Activated B cell treated with CpG ODN at 0.5 μM for 24 hours (primary cell): ENCODE measurements around the gene SCGB1D4. TPM values are rescaled to one million over a fixed set of nuclear protein-coding genes. Genes with fewer than 3 reads are reported as not detected.
"Not testable (repeated sequence)": the region's sequence is repeated elsewhere in the genome, so short reads cannot be mapped to it uniquely, and the experiment has no call there.

Experiments
- ATAC-seq: fragments of 200-7000 bp; cut with Tn5 transposase; one replicate; pipeline ENCODE4 v1.10.0; 2021; ENCODE audit warnings: low read depth, mild to moderate bottlenecking, moderate library complexity
- CTCF ChIA-PET: fragments of 350-600 bp; sonication (Branson Sonifier 250); formaldehyde crosslinking; loops from one replicate; lab custom pipeline; 2021; ENCODE audit warnings: antibody characterized with exemption; lab: Charles Lee
- POLR2A ChIA-PET: fragments of 350-600 bp; sonication (Branson Sonifier 250); formaldehyde crosslinking; loops from one replicate; lab custom pipeline; 2021; ENCODE audit warnings: antibody characterized with exemption; lab: Charles Lee
- DNase-seq: peaks from one replicate; pipeline ENCODE4 v3.0.0; 2022
- H3K27ac Mint-ChIP-seq: one replicate; pipeline ENCODE4 v1.8.0; 2020; ENCODE audit warnings: mixed read lengths
- H3K27me3 Mint-ChIP-seq: one replicate; pipeline ENCODE4 v1.8.0; 2021; ENCODE audit warnings: mixed read lengths
- H3K36me3 Mint-ChIP-seq: one replicate; pipeline ENCODE4 v1.8.0; 2021; ENCODE audit warnings: low read depth, mixed read lengths
- H3K4me1 Mint-ChIP-seq: one replicate; pipeline ENCODE4 v1.8.0; 2021; ENCODE audit warnings: mixed read lengths
- H3K4me3 Mint-ChIP-seq: one replicate; pipeline ENCODE4 v1.8.0; 2020; ENCODE audit warnings: mild to moderate bottlenecking, mixed read lengths
- H3K9me3 Mint-ChIP-seq: one replicate; pipeline ENCODE4 v1.8.0; 2020; ENCODE audit warnings: mixed read lengths
- intact Hi-C: fragments of 100-400 bp; cut with micrococcal nuclease; formaldehyde crosslinking; loops from one replicate; pipeline ENCODE4 v1.15.1; 2024
- total RNA-seq: library from RNA; stranded (reverse); gene quantifications from 2 replicates; pipeline ENCODE4 v1.2.3, GENCODE V29; 2022
- TF ChIP-seq, protein P1 (sequence below): fragments of 200-600 bp; IDR thresholded peaks from one replicate; pipeline ENCODE4 v1.8.0; 2022; ENCODE audit warnings: antibody characterized with exemption, mild to moderate bottlenecking

Gene SCGB1D4
- total RNA-seq, 1 donor from 2014 or later, result not detected

DNA sequence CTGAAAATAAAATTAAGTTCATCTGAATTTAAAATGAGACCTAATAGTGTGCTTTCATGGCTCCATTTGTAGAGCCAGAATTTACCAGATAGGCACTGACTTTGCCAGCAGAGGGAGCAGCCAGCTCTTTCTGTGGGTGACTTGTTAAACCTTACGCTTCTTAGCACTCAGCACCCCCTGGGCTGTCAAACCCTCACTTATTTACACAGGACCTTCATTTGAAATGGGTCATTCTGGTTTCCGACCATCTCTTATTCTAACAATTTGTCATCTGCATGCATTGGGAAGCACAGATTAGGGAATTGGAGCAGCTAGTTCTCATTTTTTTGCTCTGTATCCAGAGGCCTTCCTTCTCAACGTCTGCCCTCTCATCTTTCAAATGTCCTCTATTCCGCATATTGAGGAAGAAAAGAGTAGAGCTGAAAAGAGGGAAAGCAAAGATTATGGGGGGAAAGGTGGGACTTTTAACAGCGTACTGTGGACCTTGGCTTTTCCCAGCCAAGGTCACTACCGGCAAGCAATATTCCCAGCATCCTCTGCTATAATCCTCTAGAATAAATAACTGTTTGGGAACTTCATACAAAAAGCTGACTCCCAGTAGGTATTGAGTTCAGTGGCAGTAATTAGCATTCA is 41.5 kb upstream of the SCGB1D4 start:
- H3K36me3 Mint-ChIP-seq, result no peaks in the 10 kb centered on the region
- peak; percentile 17 for DNase-seq
- TF ChIP-seq, protein P1, sequence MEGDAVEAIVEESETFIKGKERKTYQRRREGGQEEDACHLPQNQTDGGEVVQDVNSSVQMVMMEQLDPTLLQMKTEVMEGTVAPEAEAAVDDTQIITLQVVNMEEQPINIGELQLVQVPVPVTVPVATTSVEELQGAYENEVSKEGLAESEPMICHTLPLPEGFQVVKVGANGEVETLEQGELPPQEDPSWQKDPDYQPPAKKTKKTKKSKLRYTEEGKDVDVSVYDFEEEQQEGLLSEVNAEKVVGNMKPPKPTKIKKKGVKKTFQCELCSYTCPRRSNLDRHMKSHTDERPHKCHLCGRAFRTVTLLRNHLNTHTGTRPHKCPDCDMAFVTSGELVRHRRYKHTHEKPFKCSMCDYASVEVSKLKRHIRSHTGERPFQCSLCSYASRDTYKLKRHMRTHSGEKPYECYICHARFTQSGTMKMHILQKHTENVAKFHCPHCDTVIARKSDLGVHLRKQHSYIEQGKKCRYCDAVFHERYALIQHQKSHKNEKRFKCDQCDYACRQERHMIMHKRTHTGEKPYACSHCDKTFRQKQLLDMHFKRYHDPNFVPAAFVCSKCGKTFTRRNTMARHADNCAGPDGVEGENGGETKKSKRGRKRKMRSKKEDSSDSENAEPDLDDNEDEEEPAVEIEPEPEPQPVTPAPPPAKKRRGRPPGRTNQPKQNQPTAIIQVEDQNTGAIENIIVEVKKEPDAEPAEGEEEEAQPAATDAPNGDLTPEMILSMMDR, result peak; percentile 55
- no peaks in the 10 kb centered on the region for H3K27me3 Mint-ChIP-seq
- no peak overlapping the region for H3K27ac Mint-ChIP-seq
- ChIA-PET CTCF (interaction anchor here (0.9 to 2.4 kb wide), 3 partner anchors 32 to 39 kb away, joined by 3 to 14 read pairs (median 4); no protein-coding TSS in a partner anchor), POLR2A (no interaction called here)
- ATAC-seq, result peak; percentile 56
- H3K9me3 Mint-ChIP-seq, result no peaks in the 10 kb centered on the region
- H3K4me1 Mint-ChIP-seq, result peaks cover 21% of the 10 kb centered on the region
- intact Hi-C loops, result loop anchor here (1.0 kb wide), 1 partner anchor 38 kb away; no protein-coding TSS in a partner anchor
- peak overlapping the region; percentile 4 for H3K4me3 Mint-ChIP-seq

DNA sequence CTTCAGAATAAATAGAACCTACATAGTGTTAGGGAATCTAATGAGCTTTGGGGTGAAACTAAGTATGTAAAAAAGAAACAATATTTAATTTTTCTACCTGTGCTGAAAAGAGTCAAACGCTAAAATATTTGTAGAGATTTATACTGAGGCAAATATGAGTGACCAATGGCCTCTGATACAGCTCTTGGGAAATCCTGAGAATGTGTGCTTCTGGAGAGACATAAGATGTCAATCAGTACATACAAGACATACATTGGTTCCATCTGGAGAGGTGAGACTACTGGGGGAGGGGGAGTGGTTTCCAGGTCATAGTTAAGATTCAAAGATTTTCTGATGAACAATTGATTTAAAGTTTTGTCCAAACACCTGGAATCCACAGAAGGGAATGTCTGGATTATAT is 39.3 kb upstream of the SCGB1D4 start:
- peaks cover 16% of the 10 kb centered on the region for H3K4me1 Mint-ChIP-seq
- peaks cover 8% of the 10 kb centered on the region for H3K27me3 Mint-ChIP-seq
- DNase-seq (no peak), ATAC-seq (no peak)
- peak overlapping the region; percentile 84 for H3K4me3 Mint-ChIP-seq
- POLR2A ChIA-PET, result interaction anchor here (0.6 to 1.3 kb wide), 5 partner anchors 9 to 543 kb away, joined by 3 read pairs; partner anchors contain the start of gene SLC3A2
- CTCF ChIA-PET, result no interaction called here
- no peaks in the 10 kb centered on the region for H3K36me3 Mint-ChIP-seq
- no peaks in the 10 kb centered on the region for H3K9me3 Mint-ChIP-seq
- intact Hi-C loops, result no loop called here
- H3K27ac Mint-ChIP-seq, result no peak overlapping the region
- TF ChIP-seq, protein P1, result no peak

DNA sequence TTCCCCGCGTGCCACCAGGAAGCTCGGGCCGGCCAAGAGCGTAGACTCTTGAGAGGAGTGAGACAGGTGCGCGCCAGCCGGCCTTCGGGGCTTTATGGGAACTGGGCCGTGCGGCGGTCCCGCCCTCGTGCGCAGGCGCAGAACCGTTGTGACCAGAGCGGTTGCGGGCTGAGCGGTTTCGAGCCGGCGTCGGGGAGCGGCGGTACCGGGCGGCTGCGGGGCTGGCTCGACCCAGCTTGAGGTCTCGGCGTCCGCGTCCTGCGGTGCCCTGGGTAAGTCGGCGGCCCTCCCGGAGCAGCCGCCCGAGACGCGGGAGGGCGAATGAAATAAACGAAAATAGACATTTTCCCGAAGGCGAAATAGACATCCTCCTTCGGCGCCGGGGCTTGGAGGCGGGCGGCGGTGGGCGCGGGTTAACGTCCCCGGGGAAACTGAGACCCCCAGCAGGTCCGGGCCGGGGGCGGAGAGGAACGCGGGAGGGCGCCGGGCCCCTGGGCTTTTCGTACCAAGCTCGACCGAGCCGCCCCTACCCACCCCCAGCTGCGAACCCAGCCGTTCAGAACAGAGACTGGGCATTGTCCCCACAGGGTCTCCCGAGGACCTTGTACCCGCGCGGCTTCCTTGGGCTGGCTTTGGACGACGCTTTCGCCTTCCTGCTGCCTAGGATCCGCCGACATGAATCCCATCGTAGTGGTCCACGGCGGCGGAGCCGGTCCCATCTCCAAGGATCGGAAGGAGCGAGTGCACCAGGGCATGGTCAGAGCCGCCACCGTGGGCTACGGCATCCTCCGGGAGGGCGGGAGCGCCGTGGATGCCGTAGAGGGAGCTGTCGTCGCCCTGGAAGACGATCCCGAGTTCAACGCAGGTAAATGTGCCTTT is 38.7 kb upstream of the SCGB1D4 start, which contains the start of gene ASRGL1:
ASRGL1 (plus strand) TSS at position 146 of the 879 bp plus-strand sequence; CDS start at position 676, 530 bp downstream.
- intact Hi-C loops, result loop anchor here (2.0 kb wide), 1 partner anchor 107 kb away; no protein-coding TSS in a partner anchor
- POLR2A ChIA-PET, result interaction anchor here (0.5 to 1.3 kb wide), 6 partner anchors 10 to 544 kb away, joined by 3 read pairs; partner anchors contain the start of gene SLC3A2
- TF ChIP-seq, protein P1, result no peak

DNA sequence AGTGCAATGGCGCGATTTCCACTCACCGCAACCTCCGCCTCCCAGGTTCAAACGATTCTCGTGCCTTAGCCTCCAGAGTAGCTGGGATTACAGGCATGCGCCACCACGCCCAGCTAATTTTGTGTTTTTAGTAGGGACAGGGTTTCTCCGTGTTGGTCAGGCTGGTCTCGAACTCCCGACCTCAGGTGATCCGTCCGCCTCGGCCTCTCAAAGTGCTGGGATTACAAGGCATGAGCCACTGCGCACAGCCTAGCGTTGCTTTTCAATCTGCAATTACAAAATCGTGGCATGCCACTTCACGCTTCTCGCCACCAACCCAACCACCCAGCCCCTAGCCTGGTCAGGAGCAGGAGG is 38.1 kb upstream of the SCGB1D4 start:
- not testable (repeated sequence) for H3K9me3 Mint-ChIP-seq, H3K36me3 Mint-ChIP-seq, ATAC-seq, DNase-seq, H3K27ac Mint-ChIP-seq
- ChIA-PET CTCF (interaction anchor here (1.5 kb wide), 1 partner anchor 255 kb away, joined by 4 read pairs; no protein-coding TSS in a partner anchor), POLR2A (interaction anchor here (0.5 to 1.3 kb wide), 2 partner anchors 23 to 522 kb away, joined by 3 read pairs; no protein-coding TSS in a partner anchor)
- Mint-ChIP-seq H3K27me3 (peaks cover 16% of the 10 kb centered on the region), H3K4me1 (peaks cover 16% of the 10 kb centered on the region), H3K4me3 (peak overlapping the region; percentile 84)
- intact Hi-C loops, result loop anchor here (2.0 kb wide), 1 partner anchor 108 kb away; no protein-coding TSS in a partner anchor

More for the DNA sequence above, 38.7 kb upstream of the SCGB1D4 start, which contains the start of gene ASRGL1:
- H3K4me3 Mint-ChIP-seq, result peak within 1 kb of the TSS; percentile 84
- ATAC-seq (peak; percentile 88), DNase-seq (peak; percentile 83)
- H3K4me1 Mint-ChIP-seq, result peaks cover 16% of the 10 kb centered on the region
- no peaks in the 10 kb centered on the region for H3K36me3 Mint-ChIP-seq
- H3K9me3 Mint-ChIP-seq, result no peaks in the 10 kb centered on the region
- H3K27me3 Mint-ChIP-seq, result peaks cover 12% of the 10 kb centered on the region
- no peak within 1 kb of the TSS for H3K27ac Mint-ChIP-seq
- CTCF ChIA-PET, result interaction anchor here (1.5 kb wide), 1 partner anchor 255 kb away, joined by 4 read pairs; no protein-coding TSS in a partner anchor

DNA sequence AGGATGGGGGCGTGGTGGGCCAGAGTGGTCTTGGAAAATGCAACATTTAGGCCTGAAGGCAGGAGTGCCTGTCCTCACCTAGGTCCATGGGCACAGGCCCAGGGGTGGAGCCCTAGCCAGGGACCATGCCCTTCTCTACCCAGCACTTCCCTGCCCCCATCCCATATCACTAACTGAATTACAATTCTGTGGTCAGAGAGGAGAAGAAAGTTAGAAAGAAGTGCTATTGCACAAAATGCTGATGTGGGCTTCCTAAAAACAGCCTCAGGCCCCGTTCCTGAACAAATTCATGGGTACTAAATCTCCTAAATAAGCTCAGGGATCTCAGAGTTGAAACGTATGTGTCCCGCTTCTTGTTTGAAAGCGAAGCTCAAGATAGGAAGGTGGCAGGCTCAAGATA is 34.9 kb upstream of the SCGB1D4 start:
- no peak for ATAC-seq
- TF ChIP-seq, protein P1, result no peak
- DNase-seq, result no peak
- Mint-ChIP-seq H3K9me3 (no peaks in the 10 kb centered on the region), H3K4me3 (no peak overlapping the region), H3K36me3 (no peaks in the 10 kb centered on the region), H3K27me3 (peaks cover 31% of the 10 kb centered on the region), H3K4me1 (peaks cover 10% of the 10 kb centered on the region), H3K27ac (no peak overlapping the region)
- ChIA-PET CTCF (no interaction called here), POLR2A (no interaction called here)
- intact Hi-C loops, result no loop called here

DNA sequence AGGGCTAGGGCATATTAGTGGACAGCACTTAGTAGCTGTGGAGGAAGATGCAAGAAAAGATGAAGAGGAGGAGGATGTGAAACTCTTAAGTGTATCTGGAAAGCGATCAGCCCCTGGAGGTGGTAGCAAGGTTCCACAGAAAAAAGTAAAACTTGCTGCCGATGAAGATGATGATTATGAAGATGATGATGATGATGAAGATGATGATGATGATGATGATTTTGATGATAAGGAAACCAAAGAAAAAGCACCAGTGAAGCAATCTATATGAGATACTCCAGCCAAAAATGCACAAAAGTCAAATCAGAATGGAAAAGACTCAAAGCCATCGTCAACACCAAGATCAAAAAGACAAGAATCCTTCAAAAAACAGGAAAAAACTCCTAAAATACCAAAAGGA is 32.4 kb upstream of the SCGB1D4 start:
- H3K9me3 Mint-ChIP-seq, H3K4me1 Mint-ChIP-seq, H3K27ac Mint-ChIP-seq, H3K4me3 Mint-ChIP-seq, intact Hi-C loops, POLR2A ChIA-PET, CTCF ChIA-PET, H3K36me3 Mint-ChIP-seq, DNase-seq, ATAC-seq: not testable (repeated sequence)
- H3K27me3 Mint-ChIP-seq, result peaks cover 33% of the 10 kb centered on the region

DNA sequence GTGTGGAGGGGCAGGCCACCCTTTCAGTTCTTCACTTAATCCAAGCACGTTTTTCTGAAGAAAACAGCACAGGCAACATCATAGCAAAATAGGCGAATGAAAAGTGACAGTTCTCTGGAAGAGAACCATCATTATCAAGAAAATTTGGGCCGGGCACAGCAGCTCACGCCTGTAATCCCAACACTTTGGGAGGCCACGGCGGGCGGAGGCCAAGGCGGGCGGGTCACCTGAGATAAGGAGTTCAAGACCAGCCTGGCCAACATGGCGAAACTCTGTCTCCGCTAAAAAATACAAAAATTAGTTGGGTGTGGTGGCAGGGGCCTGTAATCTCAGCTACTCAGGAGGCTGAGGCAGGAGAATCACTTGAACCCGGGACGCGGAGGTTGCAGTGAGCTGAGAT is 28.7 kb upstream of the SCGB1D4 start:
- not testable (repeated sequence) for H3K4me3 Mint-ChIP-seq

DNA sequence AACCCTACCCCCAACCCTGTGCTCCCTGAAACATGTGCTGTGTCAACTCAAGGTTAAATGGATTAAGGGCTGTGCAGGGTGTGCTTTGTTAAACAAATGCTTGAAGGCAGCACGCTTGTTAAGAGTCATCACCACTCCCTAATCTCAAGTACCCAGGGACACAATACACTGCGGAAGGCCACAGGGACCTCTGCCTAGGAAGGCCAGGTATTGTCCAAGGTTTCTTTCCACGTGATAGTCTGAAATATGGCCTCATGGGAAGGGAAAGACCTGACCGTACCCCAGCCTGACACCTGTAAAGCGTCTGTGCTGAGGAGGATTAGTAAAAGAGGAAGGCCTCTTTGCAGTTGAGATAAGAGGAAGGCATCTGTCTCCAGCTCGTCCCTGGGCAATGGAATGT is 27.8 kb upstream of the SCGB1D4 start:
- H3K9me3 Mint-ChIP-seq, CTCF ChIA-PET, H3K36me3 Mint-ChIP-seq, DNase-seq, POLR2A ChIA-PET, H3K27ac Mint-ChIP-seq, intact Hi-C loops, H3K4me3 Mint-ChIP-seq, ATAC-seq, H3K4me1 Mint-ChIP-seq: not testable (repeated sequence)
- H3K27me3 Mint-ChIP-seq, result peaks cover 15% of the 10 kb centered on the region

More for the DNA sequence above, 28.7 kb upstream of the SCGB1D4 start:
- H3K4me1 Mint-ChIP-seq, intact Hi-C loops, H3K9me3 Mint-ChIP-seq, H3K36me3 Mint-ChIP-seq, ATAC-seq, POLR2A ChIA-PET, CTCF ChIA-PET, DNase-seq, H3K27ac Mint-ChIP-seq: not testable (repeated sequence)
- peaks cover 20% of the 10 kb centered on the region for H3K27me3 Mint-ChIP-seq
